GM21825 (cell line): ENCODE data around the gene GHITM.

ENCODE experiments used
- ATAC-seq: cut with Tn5 transposase; IDR thresholded peaks from one replicate; pipeline ENCODE4 v1.9.1; 2021; ENCODE audit warnings: mild to moderate bottlenecking, moderate library complexity; ENCODE audit not compliant: unreplicated experiment

Gene GHITM

GRCh38 chr10:84198206-84198915 lies 59.1 kb downstream of the GHITM start:
- ATAC-seq, result no peak

- ATAC-seq, result no peak
Observed at GRCh38 chr10:84200537-84201243, 61.4 kb downstream of the GHITM start.

- ATAC-seq, result no peak
Observed at GRCh38 chr10:84201244-84201606, 61.9 kb downstream of the GHITM start.

- ATAC-seq, result no peak
Observed at GRCh38 chr10:84201682-84202081, 62.4 kb downstream of the GHITM start.

- no peak for ATAC-seq
Observed at GRCh38 chr10:84202349-84202748, 63.0 kb downstream of the GHITM start.
